GM12873 (cell line): ENCODE results near the gene FUT2.

Experiments
- TF ChIP-seq, protein P1 (sequence below): IDR thresholded peaks from 2 replicates; pipeline ENCODE4 v1.5.1; 2012; ENCODE audit warnings: low read depth, mild to moderate bottlenecking, moderate library complexity, low read length, control low read depth; ENCODE audit not compliant: insufficient read depth; ENCODE audit errors: missing control alignments

FUT2 gene

DNA sequence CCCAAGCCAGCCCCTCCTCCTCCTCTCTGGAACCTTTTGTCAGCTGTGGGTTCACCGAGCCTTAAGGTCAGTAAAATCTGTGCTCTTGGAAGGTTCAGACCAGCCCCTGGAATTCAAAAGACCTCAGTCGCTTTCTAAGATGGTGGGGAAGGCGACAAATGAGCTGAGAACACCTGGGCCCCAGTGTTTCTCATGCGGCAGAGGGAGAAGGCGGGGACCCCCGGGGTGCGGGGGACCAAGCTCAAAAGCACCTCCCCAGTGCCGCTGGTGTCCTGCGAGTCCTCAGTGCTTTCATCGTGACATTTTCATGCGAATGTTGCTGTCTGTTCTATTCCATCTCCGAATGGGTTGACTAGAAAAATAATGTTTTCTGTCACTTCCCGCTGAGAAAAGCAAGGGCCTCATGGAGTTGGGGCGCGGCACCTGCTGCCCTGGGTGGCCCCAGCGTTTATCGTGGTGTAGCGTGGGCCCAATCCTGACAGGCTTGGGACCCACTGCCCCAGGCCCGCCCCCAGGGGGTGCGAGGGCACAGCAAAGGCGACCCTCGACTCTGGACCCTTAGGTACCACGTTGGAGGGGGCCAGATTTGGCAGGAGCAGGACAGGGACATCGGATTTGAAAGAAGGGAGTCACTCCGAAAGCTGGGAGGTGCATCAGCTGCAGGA, 22.2 kb upstream of the FUT2 start:
- TF ChIP-seq, protein P1, sequence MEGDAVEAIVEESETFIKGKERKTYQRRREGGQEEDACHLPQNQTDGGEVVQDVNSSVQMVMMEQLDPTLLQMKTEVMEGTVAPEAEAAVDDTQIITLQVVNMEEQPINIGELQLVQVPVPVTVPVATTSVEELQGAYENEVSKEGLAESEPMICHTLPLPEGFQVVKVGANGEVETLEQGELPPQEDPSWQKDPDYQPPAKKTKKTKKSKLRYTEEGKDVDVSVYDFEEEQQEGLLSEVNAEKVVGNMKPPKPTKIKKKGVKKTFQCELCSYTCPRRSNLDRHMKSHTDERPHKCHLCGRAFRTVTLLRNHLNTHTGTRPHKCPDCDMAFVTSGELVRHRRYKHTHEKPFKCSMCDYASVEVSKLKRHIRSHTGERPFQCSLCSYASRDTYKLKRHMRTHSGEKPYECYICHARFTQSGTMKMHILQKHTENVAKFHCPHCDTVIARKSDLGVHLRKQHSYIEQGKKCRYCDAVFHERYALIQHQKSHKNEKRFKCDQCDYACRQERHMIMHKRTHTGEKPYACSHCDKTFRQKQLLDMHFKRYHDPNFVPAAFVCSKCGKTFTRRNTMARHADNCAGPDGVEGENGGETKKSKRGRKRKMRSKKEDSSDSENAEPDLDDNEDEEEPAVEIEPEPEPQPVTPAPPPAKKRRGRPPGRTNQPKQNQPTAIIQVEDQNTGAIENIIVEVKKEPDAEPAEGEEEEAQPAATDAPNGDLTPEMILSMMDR = no peak

DNA sequence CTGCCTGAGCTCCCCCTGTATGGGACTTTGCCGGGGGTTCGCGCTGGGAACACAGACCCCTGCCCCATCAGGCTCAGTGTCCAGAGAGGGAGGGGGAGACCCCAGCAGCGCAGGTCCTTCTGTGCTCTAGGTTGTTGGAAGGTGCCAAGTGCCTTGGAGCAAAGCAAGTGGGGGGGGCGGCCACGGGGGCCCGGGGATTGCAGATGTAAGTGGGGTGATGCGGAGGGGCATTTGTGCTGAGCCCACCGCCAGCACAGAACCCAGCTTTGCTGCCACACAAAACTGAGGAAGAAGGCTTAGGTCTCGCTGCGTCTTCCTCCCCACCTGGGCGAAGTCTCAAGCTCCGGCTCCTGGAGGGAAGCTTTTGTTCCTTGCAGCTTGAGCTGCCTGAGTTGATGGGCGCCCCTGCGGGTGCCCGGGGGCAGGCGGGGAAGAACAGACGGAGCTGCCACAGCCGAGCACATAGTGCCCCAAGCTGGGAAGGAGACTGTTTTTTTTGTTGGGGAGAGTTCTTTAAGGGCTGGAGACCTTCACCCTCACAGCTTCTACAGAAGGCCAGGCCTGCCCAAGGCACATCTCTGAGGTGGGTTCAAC, 21.5 kb upstream of the FUT2 start:
- TF ChIP-seq, protein P1 = no peak

DNA sequence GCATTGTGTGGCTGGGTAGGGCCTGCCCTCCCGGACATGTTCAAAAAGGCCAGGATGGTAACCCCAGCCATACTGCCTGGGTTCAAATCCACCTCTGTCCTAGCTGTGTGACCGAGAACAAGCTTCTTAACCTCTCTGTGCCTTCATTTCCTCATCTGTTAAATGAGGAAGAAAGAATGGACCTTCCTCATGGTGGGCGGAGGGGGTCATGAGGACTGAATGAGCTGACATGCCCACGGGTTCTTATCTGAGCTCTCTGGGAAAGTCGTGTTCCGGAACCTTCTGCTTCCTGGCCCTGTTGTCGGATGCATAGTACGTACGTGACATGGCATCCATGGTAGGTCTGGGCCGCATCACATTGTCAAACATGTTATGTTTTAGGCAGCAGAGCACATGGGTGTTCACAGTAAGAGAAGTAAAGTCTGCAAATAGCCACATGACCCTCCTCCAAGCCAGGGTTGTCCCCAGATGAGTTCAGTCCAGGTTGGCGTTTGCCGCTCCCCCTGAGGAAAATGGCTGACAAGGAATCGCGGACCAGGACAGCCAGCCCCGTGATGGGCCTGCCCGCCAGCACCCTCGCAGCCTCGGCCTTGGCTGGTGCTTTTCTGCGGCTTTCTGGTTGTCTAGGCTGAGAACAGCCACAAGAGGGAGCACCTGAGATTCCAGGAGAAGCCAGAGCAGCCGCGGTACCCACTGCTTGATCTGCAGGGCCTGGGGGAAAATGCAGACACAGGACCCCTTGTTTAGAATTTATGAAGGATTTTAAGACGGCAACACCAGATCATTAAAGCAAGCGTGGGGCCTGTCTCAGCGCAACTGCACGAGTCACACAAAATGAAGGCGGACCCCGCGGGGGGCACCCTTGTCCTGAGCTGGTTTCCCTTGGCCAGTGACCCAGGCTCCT, 20.6 kb upstream of the FUT2 start:
- TF ChIP-seq, protein P1 = peak; percentile 88

DNA sequence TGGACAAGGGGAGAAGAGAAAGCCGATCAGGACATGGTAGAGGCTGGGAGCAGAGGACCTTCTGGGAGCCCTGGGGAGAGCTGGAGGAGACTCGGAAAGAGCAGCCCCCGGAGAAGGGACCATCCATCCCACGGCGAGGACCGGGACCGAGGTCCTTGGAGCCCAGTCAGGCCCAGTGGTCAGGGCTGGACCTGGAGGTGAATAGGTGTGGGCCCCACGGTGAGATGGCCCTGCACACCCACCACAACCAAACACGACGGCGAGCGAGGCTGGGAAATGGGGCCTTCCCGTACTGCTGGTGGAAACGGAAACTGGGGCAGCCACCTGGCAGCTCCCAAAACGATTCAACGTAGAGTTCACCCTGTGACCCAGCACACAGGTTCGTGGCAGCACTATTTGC, 19.3 kb upstream of the FUT2 start:
- TF ChIP-seq, protein P1 = no peak

DNA sequence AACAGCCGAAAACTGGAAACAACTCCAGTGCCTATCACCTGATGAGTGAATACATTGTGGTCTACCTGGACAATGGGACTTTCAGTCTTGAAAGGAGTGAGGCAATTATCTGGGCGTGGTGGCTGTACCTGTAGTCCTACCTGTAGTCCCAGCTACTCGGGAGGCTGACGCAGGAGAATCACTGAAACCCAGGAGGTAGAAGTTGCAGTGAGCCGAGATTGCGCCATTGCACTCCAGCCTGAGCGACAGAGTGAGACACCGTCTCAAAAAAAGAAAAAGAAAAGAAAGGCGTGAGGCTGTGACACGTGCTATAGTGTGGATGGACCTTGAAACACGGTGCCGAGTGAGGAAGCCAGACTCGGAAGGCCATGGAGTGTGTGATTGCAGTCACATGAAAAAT, 18.9 kb upstream of the FUT2 start:
- TF ChIP-seq, protein P1 = no peak

DNA sequence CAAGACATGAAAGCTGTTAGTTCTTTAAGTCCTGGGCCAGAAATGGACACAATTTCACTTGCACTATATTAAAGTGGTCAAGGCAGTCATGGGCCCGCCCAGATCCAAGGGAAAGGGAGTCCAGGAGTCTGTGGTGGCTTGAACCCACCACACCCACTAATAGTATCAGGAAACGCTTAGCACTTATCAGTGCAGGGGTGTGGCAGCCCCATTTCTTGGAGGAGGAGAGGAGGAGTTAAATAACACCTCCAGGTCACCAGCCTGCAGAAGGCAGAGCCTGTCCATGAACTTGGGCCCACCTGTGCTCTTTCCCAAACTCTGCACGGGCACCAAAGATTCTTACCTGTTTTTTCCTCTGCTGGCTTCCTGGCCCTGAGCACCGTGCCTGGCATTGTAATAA, 17.6 kb upstream of the FUT2 start:
- TF ChIP-seq, protein P1 = no peak
